Adrenal gland (tissue), 5 donors: ENCODE data around the gene ROBO2.

ENCODE experiments used
- CTCF ChIP-seq, 6 experiments: fragments of 450-650 bp in 4 of 6; fragments of 200-600 bp in 2 of 6; sonication (generic) in 1 of 6; IDR thresholded peaks; 1 replicate in 5 of 6; 2 replicates in 1 of 6; pipeline versions ENCODE4 v1.5.1 to v1.8.0; 2016 to 2021; ENCODE audit warnings: antibody characterized with exemption in 6 of 6, mild to moderate bottlenecking in 2 of 6, moderate library complexity in 1 of 6
- POLR2A ChIP-seq, 2 donors: fragments of 450-650 bp; IDR thresholded peaks; one replicate each; pipeline ENCODE4 v1.6.1; 2017; ENCODE audit warnings: antibody characterized with exemption in 2 of 2, mild to moderate bottlenecking in 2 of 2, moderate library complexity in 1 of 2
- donor health status: DM: no; HTN: no; CAD: no.

- no peak for TF ChIP-seq CTCF (IDR thresholded peaks at IDR 0.05)
- TF ChIP-seq POLR2A (IDR thresholded peaks at IDR 0.05): no peak
These were observed 628.5 kb downstream of the ROBO2 start for GRCh38 chr3:77668376-77668775.
